ENCODE results near the gene IPO11.

The IPO11 gene

DNA sequence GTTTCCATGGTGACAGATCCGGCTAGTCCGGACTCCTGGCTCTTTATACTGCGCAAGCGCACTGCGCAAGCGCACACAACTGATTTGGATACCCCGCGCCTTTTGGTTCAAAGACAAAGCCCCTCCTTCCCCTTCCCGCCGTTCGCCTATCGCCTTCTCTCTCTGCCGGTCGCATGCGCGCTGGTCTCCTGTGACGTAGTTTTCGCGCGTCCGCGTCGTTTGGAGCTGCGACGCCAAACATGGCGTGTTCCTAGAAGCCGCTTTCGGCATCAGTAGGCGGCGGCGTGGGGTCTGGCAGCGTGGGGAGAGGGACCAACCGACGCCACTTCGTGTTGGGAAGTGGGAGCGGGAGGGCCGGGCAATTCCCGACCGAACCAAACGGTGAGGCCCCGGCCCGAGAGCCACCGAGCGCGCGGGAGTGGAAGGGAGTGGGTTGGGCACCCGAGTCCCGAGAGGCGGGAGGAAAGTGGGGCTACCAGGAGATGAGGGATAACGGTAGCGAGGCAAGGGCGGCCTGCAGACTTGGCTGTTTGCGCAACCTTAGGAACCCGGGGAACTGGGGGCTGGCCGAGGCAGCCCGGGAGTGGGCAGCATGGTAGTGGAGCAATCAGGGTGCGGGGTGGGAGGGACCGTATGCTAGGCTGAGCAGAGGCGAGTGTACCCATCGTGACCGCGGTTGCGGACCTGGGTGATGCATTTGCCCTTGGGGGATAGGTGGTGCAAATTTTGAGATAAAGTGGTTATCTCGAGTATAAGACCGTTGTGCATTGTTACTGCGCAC, at the start of gene IPO11:
TSS of gene IPO11 (plus strand) at position 215 of the 781 bp plus-strand sequence. CDS start 24,517 bp downstream, outside the sequence.
- Mint-ChIP-seq H3K27ac (peak within 1 kb of the TSS; percentile 94), H3K27me3 (no peaks in the 10 kb centered on the region), H3K4me3 (peak within 1 kb of the TSS; percentile 83 to 88), H3K4me1 (peaks cover 8% of the 10 kb centered on the region in 2 donors), H3K9me3 (no peaks in the 10 kb centered on the region), H3K36me3 (peaks cover 1 to 7% of the 10 kb centered on the region in 2 donors)
- ATAC-seq (replicated peaks) = peak; percentile 94 to 95
- peak; percentile 98 for DNase-seq

DNA sequence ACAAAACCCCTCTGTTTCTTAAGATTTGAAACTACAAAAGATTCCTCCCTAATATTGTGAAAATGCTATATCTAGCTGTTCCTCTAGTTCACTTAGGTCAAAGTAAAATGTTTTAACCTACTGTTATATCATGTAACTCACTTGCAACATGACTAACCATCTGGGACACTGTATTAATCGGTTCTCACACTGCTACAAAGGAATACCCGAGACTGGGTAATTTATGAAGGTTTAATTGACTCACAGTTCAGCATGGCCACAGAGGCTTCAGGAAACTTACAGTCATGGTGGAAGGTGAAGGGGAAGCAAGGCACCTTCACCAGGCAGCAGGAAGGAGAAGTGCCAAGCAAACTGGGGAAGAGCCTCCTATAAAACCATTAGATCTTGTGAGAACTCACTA, 43.5 kb upstream of the IPO11 start:
- Mint-ChIP-seq H3K4me1 (no peaks in the 10 kb centered on the region), H3K4me3 (no peak overlapping the region), H3K27ac (no peak overlapping the region), H3K27me3 (no peaks in the 10 kb centered on the region), H3K36me3 (peaks cover 32 to 36% of the 10 kb centered on the region in 2 donors), H3K9me3 (no peaks in the 10 kb centered on the region)
- no peak for ATAC-seq (replicated peaks)
- DNase-seq = no peak

DNA sequence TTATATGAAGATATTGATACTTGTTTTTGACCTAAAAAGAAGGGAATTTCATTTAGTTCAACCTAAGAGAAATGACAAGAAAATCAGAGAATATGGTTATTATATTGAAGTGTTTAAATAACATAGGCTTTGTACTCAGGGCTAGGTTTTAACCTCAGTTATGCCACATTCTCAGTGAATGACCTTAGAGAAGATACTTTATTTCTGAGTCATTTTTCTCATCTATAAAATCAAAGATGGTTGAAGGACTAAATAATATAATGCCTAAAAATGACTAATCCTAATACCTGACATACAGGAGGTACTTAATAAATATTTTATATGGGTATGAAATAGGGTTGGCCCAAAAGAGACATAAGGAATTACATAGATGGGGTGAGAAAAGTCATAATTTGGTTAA, 41.2 kb upstream of the IPO11 start:
- no peak overlapping the region for H3K4me3 Mint-ChIP-seq
- no peak overlapping the region for H3K27ac Mint-ChIP-seq
- H3K36me3 Mint-ChIP-seq = peaks cover 20 to 30% of the 10 kb centered on the region in 2 donors
- no peaks in the 10 kb centered on the region for H3K27me3 Mint-ChIP-seq
- H3K4me1 Mint-ChIP-seq = no peaks in the 10 kb centered on the region
- ATAC-seq (replicated peaks) = no peak
- DNase-seq = no peak
- H3K9me3 Mint-ChIP-seq = no peaks in the 10 kb centered on the region

DNA sequence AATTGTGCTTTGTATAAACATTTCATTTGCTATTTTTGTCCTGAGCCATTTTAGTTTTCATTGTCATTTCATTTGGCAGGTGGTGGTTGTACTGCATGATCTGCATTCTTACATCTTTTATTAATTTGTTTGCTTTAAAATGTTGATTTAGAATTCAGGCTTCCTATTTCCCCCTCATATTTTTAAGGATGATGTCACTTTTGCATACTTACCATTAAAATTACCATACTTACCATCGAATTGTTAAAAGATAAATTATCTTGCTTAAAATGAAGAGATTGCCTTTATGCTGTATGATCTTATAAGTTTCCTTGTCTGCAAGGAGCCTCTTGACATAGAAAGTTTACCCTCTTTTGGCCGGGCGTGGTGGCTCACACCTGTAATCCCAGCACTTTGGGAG, 40.0 kb upstream of the IPO11 start:
- no peak overlapping the region for H3K27ac Mint-ChIP-seq
- ATAC-seq (replicated peaks) = no peak
- no peaks in the 10 kb centered on the region for H3K4me1 Mint-ChIP-seq

DNA sequence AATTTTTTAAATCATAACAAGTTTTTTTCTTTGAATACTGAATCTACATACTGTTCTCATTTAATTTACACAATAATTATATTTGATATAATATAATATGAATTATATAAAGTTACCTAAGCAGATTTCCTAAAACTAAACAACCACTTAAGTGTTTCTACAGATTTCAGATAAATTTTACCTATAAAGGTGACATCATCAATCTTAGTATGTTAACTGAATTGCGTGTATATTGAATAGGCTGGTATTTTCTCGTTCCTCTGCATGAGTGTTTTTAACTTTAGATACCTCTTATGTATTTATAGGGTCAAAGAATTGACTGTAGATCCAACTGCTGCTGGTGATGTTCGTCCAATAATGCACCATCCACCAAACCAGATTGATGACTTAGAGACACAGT, 39.2 kb upstream of the IPO11 start:
- Mint-ChIP-seq H3K4me3 (no peak overlapping the region), H3K9me3 (no peaks in the 10 kb centered on the region), H3K27ac (no peak overlapping the region), H3K4me1 (no peaks in the 10 kb centered on the region), H3K27me3 (no peaks in the 10 kb centered on the region), H3K36me3 (peaks cover 20 to 32% of the 10 kb centered on the region in 2 donors)
- DNase-seq = no peak
- ATAC-seq (replicated peaks) = no peak

More for the DNA sequence above, 40.0 kb upstream of the IPO11 start:
- Mint-ChIP-seq H3K36me3 (peaks cover 16 to 27% of the 10 kb centered on the region in 2 donors), H3K4me3 (no peak overlapping the region), H3K9me3 (no peaks in the 10 kb centered on the region), H3K27me3 (no peaks in the 10 kb centered on the region)
- DNase-seq = no peak

DNA sequence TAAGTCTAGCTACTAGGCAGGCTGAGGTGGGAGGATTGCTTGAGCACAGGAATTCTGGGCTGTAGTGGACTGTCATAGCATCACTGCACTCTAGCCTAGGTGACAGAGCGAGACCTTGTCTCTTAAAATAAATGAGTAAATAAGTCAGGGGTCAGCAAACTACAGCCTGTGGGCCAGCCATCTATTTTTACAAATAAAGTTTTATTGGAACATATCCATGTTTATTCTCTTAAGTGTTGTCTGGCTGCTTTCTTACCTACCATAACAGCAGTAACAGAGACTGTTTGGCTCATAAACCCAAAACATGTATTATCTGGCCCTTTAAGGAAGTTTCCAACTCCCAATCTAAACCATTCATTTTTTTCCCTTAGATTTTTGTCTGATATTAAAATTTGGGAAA, 38.5 kb upstream of the IPO11 start:
- Mint-ChIP-seq H3K27me3 (no peaks in the 10 kb centered on the region), H3K36me3 (peaks cover 23 to 33% of the 10 kb centered on the region in 2 donors), H3K9me3 (no peaks in the 10 kb centered on the region), H3K4me3 (no peak overlapping the region), H3K27ac (no peak overlapping the region), H3K4me1 (no peaks in the 10 kb centered on the region)
- ATAC-seq (replicated peaks) (no peak), DNase-seq (no peak)

DNA sequence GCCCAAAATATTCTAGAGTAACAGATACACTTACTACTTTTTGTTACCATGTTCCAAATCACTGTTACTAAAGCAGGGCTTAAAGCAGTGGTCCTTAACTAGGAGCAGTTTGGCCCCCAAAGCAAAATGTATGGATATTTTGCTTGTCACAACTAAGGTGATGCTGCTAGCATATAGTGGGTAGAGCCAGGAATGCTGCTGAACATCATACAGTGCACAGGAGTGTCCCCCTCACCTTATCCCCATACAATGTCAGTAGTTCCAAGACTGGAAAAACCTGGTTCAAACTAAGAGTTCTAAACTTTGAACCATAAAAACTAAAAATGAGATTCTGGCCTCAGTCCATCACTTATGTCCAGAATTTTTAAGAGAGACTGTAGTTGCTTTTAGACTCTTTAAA, 36.9 kb upstream of the IPO11 start:
- Mint-ChIP-seq H3K4me1 (no peaks in the 10 kb centered on the region), H3K4me3 (no peak overlapping the region), H3K27ac (peak overlapping the region; percentile 59), H3K36me3 (peaks cover 25 to 38% of the 10 kb centered on the region in 2 donors), H3K9me3 (no peaks in the 10 kb centered on the region), H3K27me3 (no peaks in the 10 kb centered on the region)
- no peak for DNase-seq
- ATAC-seq (replicated peaks) = no peak

DNA sequence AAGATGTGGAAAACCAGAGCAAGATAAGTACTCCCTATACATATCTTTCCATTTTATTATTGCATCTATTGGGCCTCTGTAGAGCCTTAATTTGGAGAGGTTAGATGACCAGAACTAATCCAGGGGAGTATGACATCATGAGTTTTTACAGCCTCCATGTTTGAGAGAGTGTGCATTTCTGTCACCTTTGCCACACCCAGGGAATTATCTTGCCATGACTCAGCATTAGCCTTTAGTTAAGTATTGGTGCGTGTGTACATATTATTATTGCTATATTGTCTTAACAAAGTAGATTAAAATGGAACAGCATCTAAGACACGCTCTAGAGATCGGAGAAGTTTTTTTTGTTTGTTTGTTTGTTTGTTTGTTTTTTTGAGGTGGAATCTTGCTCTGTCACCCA, 36.5 kb upstream of the IPO11 start:
- H3K36me3 Mint-ChIP-seq = peaks cover 26 to 40% of the 10 kb centered on the region in 2 donors
- no peak overlapping the region for H3K4me3 Mint-ChIP-seq
- no peaks in the 10 kb centered on the region for H3K4me1 Mint-ChIP-seq
- no peaks in the 10 kb centered on the region for H3K9me3 Mint-ChIP-seq
- peak overlapping the region; percentile 59 for H3K27ac Mint-ChIP-seq
- DNase-seq (no peak), ATAC-seq (replicated peaks) (no peak)
- H3K27me3 Mint-ChIP-seq = no peaks in the 10 kb centered on the region

DNA sequence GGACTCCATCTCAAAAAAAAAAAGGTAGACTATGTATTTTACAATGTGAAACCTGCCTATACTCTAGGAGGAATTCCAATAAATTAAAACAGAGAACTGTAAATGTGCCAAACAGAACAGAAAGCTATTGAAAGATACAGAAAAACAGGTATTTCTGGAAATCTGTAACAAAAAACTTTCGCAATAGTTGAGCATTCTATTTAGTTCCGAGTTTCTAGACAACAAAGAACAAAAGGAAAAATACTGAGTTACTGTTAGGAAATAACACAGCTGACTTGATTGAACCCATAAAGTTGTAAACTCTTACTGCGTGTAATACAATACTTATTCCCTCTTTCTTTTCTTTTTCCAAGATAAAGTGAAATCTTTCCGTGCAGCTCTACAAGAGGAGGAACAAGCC, 27.4 kb upstream of the IPO11 start:
- DNase-seq (no peak), ATAC-seq (replicated peaks) (no peak)
- no peak overlapping the region for H3K4me3 Mint-ChIP-seq
- H3K4me1 Mint-ChIP-seq = no peaks in the 10 kb centered on the region
- H3K27ac Mint-ChIP-seq = peak overlapping the region; percentile 62
- no peaks in the 10 kb centered on the region for H3K9me3 Mint-ChIP-seq
- H3K27me3 Mint-ChIP-seq = no peaks in the 10 kb centered on the region
- H3K36me3 Mint-ChIP-seq = peaks cover 17 to 22% of the 10 kb centered on the region in 2 donors

DNA sequence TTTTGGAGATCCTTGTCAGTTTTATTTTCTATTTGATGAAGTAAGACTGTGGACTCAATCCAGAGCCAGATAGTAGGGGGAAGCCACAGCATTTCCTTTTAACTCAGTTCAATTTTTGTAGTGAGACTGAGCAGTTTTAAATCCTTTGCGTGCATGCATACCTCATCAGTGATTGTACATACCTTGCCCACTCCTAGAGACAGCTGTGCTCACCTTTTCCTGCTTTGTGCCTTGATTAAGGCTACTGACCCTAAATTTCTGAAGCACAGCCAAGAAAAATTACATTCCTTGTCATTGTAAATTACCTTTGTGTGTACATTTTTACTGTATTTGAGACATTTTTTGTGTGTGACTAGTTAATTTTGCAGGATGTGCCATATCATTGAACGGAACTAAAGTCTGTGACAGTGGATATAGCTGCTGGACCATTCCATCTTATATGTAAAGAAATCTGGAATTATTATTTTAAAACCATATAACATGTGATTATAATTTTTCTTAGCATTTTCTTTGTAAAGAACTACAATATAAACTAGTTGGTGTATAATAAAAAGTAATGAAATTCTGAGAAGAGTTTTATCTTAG, 26.7 kb upstream of the IPO11 start:
- no peak for DNase-seq
- H3K36me3 Mint-ChIP-seq = peaks cover 13 to 19% of the 10 kb centered on the region in 2 donors

DNA sequence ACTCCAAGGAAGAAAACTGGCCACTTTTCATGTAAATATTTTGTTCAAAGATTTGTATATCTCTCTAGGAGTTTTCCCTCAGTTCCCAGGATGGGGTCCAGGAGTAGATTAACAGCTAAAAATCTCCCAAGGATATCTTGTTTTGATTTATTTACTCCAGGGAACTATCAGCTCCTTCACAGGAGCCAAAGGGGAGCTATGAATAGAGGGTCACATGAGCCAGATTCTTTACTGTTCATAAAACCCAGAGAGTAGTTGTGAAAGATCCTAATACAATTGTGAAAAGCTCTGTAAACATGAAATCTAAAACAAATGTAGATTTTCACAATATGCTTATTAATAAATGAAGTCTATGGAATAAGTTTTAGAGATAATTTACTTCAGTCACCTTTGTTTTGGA, 25.7 kb upstream of the IPO11 start:
- DNase-seq (no peak), ATAC-seq (replicated peaks) (no peak)
- Mint-ChIP-seq H3K27me3 (no peaks in the 10 kb centered on the region), H3K4me3 (no peak overlapping the region), H3K4me1 (no peaks in the 10 kb centered on the region), H3K36me3 (peaks cover 10 to 12% of the 10 kb centered on the region in 2 donors), H3K9me3 (no peaks in the 10 kb centered on the region), H3K27ac (no peak overlapping the region)

More for the DNA sequence above, 26.7 kb upstream of the IPO11 start:
- no peak for ATAC-seq (replicated peaks)
- Mint-ChIP-seq H3K27ac (no peak overlapping the region), H3K4me3 (no peak overlapping the region), H3K27me3 (no peaks in the 10 kb centered on the region), H3K4me1 (no peaks in the 10 kb centered on the region), H3K9me3 (no peaks in the 10 kb centered on the region)

DNA sequence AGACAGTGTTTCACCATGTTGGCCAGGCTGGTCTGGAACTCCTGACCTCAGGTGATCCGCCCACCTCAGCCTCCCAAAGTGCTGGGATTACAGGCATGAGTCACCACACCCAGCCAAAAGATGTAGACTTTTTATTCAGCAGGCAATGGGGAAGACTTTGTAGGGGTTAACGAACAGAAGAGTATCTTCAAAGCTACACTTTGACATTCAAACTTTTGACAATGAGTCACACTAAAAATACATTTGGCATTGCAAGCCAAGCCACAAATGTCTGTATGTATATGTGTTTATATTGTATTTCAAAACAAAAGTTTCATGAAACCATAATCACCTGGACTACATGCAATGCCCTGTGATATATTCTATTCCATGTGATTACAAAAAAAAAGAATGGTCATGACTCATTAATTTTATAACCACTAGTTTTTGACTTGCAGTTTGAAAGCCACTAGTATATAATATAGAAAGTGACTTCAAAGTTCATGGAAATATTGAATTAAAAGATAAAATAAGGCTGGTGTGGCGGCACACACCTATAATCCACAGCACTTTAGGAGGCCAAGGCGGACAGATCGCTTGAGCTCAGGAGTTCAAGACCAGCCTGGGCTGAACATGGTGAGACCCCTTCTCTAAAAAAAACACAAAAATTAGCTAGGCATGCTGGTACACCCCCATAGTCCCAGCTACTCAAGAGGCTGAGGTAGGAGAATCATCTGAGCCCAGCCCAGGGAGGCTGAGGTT, 17.2 kb upstream of the IPO11 start:
- peaks cover 0 to 4% of the 10 kb centered on the region in 2 donors for H3K4me1 Mint-ChIP-seq
- H3K27ac Mint-ChIP-seq = peak overlapping the region; percentile 65
- H3K4me3 Mint-ChIP-seq = no peak overlapping the region
- H3K9me3 Mint-ChIP-seq = no peaks in the 10 kb centered on the region
- no peaks in the 10 kb centered on the region for H3K27me3 Mint-ChIP-seq
- peaks cover 32 to 46% of the 10 kb centered on the region in 2 donors for H3K36me3 Mint-ChIP-seq
- peak in 1 of 2 donors; percentile 6 for ATAC-seq (replicated peaks)
- no peak for DNase-seq

DNA sequence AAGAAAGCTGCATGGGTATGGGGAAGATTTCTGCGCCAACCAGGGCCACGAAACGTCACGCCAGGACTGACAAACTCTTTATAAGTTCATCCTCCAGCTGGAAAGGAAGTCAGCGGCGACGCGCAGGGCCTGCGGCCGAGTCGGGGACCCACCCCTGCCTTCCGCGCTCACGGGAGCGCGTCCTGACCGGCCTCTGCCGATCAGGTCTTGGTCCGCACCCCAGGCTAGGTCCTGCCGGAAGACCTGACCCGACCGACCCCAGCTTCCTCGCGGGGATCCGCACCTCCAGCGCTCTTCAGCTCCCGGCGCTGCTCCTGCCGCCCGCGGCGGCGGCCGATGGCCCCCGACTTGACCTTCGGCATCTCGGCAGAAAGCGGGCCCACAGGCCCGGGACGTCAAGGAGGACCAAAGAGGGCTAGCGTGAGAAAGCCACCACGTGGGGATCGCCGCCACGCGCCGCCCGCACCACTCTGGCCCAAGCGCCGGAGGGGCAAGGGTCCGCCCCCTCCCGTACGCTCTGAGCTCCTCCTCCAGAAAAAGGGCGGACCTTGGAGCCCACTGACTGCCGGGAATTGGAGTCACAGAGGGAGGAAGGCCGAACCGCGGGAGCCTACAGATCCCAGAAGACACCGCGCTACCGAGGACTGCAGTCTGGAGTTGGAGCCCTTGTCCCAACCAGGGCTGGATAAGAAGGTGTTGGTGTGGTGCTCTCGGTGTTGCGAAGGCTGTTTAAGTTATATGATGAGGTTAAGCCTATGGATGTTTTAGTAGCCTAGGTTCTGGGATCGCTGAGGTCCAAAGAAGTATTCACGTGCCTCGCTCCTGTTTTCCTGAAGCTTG, 8.9 kb upstream of the IPO11 start, which contains the start of gene DIMT1:
TSS of gene DIMT1 (minus strand) at position 495 of the 840 bp plus-strand sequence. CDS start at position 362, 133 bp downstream.
- no peaks in the 10 kb centered on the region for H3K27me3 Mint-ChIP-seq
- H3K36me3 Mint-ChIP-seq = peaks cover 10 to 19% of the 10 kb centered on the region in 2 donors
- peaks cover 0 to 2% of the 10 kb centered on the region in 2 donors for H3K9me3 Mint-ChIP-seq
- ATAC-seq (replicated peaks) = peak; percentile 93 to 96
- H3K4me1 Mint-ChIP-seq = peaks cover 15 to 31% of the 10 kb centered on the region in 2 donors
- DNase-seq = peak; percentile 96
- H3K27ac Mint-ChIP-seq = peak within 1 kb of the TSS; percentile 99
- H3K4me3 Mint-ChIP-seq = peak within 1 kb of the TSS; percentile 94 to 96

DNA sequence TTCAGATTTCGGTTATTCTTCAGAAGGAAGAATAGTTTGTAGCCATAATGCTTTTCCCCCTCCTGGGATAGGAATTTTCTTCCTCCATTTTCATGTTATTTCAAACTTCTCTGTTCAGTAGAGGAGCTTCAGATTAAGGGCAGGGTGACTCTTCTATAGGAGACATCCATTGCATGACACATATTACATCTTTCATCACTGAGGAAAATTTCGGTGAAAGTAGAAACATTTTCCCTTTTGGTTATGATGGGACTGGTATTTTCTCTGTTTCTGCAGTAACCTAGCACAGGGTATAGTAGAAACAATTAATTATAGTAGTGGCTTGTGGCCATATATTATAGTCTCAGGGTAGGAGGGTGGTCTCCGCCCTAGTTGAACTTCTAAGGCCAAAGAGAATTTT, 1.1 kb downstream of the IPO11 start:
- H3K27me3 Mint-ChIP-seq = no peaks in the 10 kb centered on the region
- ATAC-seq (replicated peaks) (no peak), DNase-seq (no peak)
- peak overlapping the region; percentile 83 to 88 for H3K4me3 Mint-ChIP-seq
- no peaks in the 10 kb centered on the region for H3K9me3 Mint-ChIP-seq
- H3K27ac Mint-ChIP-seq = peak overlapping the region; percentile 94
- H3K36me3 Mint-ChIP-seq = peaks cover 1 to 11% of the 10 kb centered on the region in 2 donors
- H3K4me1 Mint-ChIP-seq = peaks cover 8% of the 10 kb centered on the region in 2 donors
